Tibial nerve (tissue), 4 donors: ENCODE results near the gene PUSL1. TPM values are rescaled to one million over a fixed set of nuclear protein-coding genes. Genes with fewer than 3 reads are reported as not detected.

Experiments
- DNase-seq, 2 donors: peaks; one replicate each; pipeline ENCODE4 v3.0.0-alpha.2; 2019; ENCODE audit warnings: low spot score in 2 of 2
- H3K27ac ChIP-seq, 4 donors: fragments of 200-600 bp; sonication (generic) in 3 of 4; one replicate each; pipeline ENCODE4 v1.5.1; 2017 to 2019; ENCODE audit warnings: mild to moderate bottlenecking in 1 of 4
- H3K27me3 ChIP-seq, 2 donors: fragments of 200-600 bp; sonication (generic) in 1 of 2; one replicate each; pipeline versions ENCODE4 v1.5.1 to v1.6.0; 2017 to 2019
- H3K36me3 ChIP-seq, 3 donors: fragments of 200-600 bp; sonication (generic); one replicate each; pipeline ENCODE4 v1.5.1; 2018 to 2019
- H3K4me1 ChIP-seq, 4 donors: fragments of 200-600 bp; sonication (generic) in 3 of 4; one replicate each; pipeline ENCODE4 v1.5.1; 2017 to 2019
- H3K4me3 ChIP-seq, 4 donors: fragments of 200-600 bp; sonication (generic) in 3 of 4; one replicate each; pipeline ENCODE4 v1.5.1; 2017 to 2019; ENCODE audit warnings: mild to moderate bottlenecking in 1 of 4, moderate library complexity in 1 of 4
- H3K9me3 ChIP-seq, 4 donors: fragments of 200-600 bp; sonication (generic) in 3 of 4; one replicate each; pipeline ENCODE4 v1.5.1; 2017 to 2019
- EP300 ChIP-seq, 2 donors: sonication (generic); formaldehyde crosslinking; IDR thresholded peaks; one replicate each; pipeline ENCODE4 v1.6.1; 2017; ENCODE audit warnings: antibody characterized with exemption in 2 of 2, mild to moderate bottlenecking in 1 of 2
- POLR2A ChIP-seq, 2 donors: fragments of 450-650 bp; IDR thresholded peaks; one replicate each; pipeline ENCODE4 v1.6.1; 2017; ENCODE audit warnings: antibody characterized with exemption in 2 of 2, mild to moderate bottlenecking in 2 of 2, moderate library complexity in 2 of 2
- WGBS, 2 donors: methylation state at CpG; one replicate each; pipeline ENCODE4 v1.1.5; 2018; 5-methylcytosine and 5-hydroxymethylcytosine counted together
- total RNA-seq, 4 donors: library from RNA; depleted of rRNA; stranded (reverse); fragments of >200 nt; gene quantifications; one replicate each; pipeline ENCODE4 v1.1.0, GENCODE V29; 2016
- TF ChIP-seq, protein P1 (sequence below), 5 experiments: fragments of 200-600 bp in 3 of 5; fragments of 450-650 bp in 2 of 5; sonication (generic) in 3 of 5; IDR thresholded peaks; one replicate each; pipeline ENCODE4 v1.5.1; 2016 to 2019; ENCODE audit warnings: antibody characterized with exemption in 5 of 5, mild to moderate bottlenecking in 3 of 5, moderate library complexity in 2 of 5

The PUSL1 gene
- total RNA-seq, 4 donors from 2014 or later = 17.5 to 22.2 (median 19.7) TPM

DNA sequence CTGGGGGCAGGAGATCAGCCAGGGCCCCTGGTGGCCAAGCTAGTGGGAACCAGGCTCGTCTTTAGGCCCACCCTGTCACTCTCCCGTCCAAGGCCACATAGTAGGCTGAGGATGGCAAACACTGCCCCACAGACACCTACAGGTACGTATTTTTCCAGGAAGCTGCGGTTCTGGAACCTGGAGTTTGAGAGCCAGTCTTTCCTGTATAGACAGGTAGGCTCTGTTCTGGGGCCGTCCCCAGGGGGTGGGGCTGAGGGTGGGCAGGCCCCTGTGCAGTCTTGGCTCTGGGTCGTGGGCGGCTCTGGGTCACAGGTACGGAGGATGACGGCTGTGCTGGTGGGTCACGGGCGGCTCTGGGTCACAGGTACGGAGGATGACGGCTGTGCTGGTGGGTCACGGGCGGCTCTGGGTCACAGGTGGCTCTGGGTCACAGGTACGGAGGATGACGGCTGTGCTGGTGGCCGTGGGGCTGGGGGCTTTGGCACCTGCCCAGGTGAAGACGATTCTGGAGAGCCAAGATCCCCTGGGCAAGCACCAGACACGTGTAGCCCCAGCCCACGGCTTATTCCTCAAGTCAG is 2.2 kb downstream of the PUSL1 start:
- WGBS, 2 donors = 78 to 83% methylated on average over 17 to 21 of the region's 21 CpGs
- peaks cover under 1 to 35% (median 29%) of the 10 kb centered on the region in 4 donors for H3K4me1 ChIP-seq
- no peak overlapping the region for H3K4me3 ChIP-seq
- H3K27ac ChIP-seq = no peak overlapping the region
- H3K36me3 ChIP-seq = peaks cover 0 to 59% (median 5%) of the 10 kb centered on the region in 3 donors
- no peaks in the 10 kb centered on the region for H3K27me3 ChIP-seq
- no peak for DNase-seq
- TF ChIP-seq, protein P1, sequence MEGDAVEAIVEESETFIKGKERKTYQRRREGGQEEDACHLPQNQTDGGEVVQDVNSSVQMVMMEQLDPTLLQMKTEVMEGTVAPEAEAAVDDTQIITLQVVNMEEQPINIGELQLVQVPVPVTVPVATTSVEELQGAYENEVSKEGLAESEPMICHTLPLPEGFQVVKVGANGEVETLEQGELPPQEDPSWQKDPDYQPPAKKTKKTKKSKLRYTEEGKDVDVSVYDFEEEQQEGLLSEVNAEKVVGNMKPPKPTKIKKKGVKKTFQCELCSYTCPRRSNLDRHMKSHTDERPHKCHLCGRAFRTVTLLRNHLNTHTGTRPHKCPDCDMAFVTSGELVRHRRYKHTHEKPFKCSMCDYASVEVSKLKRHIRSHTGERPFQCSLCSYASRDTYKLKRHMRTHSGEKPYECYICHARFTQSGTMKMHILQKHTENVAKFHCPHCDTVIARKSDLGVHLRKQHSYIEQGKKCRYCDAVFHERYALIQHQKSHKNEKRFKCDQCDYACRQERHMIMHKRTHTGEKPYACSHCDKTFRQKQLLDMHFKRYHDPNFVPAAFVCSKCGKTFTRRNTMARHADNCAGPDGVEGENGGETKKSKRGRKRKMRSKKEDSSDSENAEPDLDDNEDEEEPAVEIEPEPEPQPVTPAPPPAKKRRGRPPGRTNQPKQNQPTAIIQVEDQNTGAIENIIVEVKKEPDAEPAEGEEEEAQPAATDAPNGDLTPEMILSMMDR (IDR thresholded peaks at IDR 0.05) = no peak
- no peak for TF ChIP-seq POLR2A (IDR thresholded peaks at IDR 0.05)
- no peak for TF ChIP-seq EP300 (IDR thresholded peaks at IDR 0.05)
- no peaks in the 10 kb centered on the region for H3K9me3 ChIP-seq

DNA sequence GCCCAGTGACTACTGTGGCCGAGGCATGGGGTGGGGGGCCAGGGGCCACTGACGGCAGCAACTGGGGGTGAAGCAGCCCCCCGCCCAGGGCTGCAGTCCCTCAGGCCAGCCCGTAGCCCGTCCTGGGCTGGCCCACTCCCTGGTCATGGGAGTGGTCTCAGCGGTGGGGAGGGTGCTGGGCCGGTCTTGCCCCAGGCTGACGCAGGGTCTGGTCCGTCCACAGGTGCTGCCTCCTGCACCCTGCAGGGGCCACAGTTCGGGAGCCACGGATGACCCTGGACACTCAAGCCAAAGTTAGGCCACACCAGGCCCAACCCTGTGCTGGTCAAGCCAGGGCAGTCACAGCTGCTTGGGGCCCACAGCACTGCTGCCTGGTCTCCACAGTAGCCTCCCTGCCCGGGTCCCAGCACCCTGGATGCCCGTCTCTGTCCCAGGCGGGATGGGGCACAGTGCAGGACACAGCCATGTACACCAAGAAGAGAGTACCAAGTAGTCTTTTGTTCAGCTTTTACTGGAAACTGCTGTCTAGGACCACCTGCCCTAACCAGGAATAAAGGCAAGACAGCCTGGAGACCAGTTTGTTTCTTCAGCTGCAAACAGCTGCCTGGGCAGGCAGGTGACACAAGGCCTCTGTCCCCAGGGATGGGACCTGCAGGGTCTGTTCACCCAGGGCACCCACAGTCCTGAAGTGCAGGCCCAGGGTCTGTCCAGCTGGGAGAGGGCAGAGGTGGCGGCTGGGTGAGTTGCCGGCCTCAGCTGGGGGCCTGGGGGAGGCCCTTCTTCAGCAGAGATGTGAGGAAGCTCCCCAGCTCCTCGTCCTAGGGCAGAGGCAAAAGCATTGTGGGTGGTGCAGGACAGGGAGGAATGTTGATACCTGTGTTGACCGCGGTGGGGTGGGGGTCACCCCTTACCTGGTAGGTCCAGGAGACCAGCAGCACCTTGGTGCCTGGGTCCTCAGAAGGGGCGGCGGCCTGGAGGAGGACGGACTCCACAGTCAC is 3.0 kb downstream of the PUSL1 start:
- no peak for DNase-seq
- no peak overlapping the region for H3K4me3 ChIP-seq
- H3K4me1 ChIP-seq = peaks cover 0 to 26% (median 21%) of the 10 kb centered on the region in 4 donors
- WGBS, 2 donors = 86 to 93% methylated on average over 11 to 15 of the region's 22 CpGs
- no peaks in the 10 kb centered on the region for H3K27me3 ChIP-seq
- H3K9me3 ChIP-seq = no peaks in the 10 kb centered on the region
- TF ChIP-seq, protein P1 (IDR thresholded peaks at IDR 0.05) = no peak
- TF ChIP-seq EP300 (IDR thresholded peaks at IDR 0.05) = no peak
- TF ChIP-seq POLR2A (IDR thresholded peaks at IDR 0.05) = no peak
- peaks cover 0 to 59% (median 5%) of the 10 kb centered on the region in 3 donors for H3K36me3 ChIP-seq
- no peak overlapping the region for H3K27ac ChIP-seq

DNA sequence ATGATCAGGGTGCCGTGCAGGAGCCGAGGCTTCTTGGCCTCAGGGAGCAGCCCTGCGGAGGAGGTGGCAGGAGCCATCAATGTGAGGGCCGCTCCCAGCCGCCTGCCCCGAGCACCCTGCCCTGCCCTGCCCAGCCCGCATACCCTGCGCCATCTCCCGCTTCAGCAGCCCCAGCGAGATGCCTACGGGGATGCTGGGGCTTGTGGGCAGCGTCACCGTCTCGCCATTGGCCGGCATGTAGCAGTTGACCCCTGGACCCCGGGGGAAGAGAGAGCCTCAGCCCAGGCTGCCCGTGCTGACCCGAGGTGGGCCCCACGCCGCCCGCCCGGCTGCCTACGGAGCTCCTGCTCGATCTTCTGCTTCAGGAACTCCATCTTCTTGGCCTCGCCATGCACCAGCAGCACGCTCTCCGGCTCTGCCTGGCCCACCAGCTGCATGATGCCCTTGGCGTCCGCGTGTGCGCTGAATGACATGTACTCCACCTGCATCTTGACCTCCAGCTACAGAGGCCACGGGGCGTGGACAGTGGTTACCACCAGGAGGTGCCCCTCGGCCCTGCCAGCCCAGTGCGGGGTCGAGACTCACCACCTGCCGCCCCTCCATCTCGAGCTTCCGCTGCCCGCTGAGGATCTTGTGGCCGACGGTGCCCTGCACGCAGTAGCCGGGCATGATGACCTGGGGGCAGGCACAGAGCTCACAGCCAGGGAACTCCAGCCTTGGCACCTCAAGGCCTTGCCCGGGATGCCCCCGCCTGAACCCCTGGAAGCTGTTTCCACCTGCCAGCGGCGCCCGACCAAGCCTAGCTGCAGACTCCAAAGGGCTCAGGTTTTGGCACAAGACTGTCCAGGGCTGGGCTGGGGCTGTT is 4.3 kb downstream of the PUSL1 start:
- Histone ChIP-seq H3K4me1 (peaks cover 0 to 24% (median 13%) of the 10 kb centered on the region in 4 donors), H3K9me3 (no peaks in the 10 kb centered on the region), H3K36me3 (peaks cover 0 to 69% (median 5%) of the 10 kb centered on the region in 3 donors), H3K27ac (no peak overlapping the region), H3K27me3 (no peaks in the 10 kb centered on the region), H3K4me3 (no peak overlapping the region)
- TF ChIP-seq, protein P1 (IDR thresholded peaks at IDR 0.05) = no peak
- TF ChIP-seq EP300 (IDR thresholded peaks at IDR 0.05) (no peak), POLR2A (IDR thresholded peaks at IDR 0.05) (no peak)
- 83 to 88% methylated on average over 35 to 39 of the region's 49 CpGs for WGBS, 2 donors
- DNase-seq = no peak

DNA sequence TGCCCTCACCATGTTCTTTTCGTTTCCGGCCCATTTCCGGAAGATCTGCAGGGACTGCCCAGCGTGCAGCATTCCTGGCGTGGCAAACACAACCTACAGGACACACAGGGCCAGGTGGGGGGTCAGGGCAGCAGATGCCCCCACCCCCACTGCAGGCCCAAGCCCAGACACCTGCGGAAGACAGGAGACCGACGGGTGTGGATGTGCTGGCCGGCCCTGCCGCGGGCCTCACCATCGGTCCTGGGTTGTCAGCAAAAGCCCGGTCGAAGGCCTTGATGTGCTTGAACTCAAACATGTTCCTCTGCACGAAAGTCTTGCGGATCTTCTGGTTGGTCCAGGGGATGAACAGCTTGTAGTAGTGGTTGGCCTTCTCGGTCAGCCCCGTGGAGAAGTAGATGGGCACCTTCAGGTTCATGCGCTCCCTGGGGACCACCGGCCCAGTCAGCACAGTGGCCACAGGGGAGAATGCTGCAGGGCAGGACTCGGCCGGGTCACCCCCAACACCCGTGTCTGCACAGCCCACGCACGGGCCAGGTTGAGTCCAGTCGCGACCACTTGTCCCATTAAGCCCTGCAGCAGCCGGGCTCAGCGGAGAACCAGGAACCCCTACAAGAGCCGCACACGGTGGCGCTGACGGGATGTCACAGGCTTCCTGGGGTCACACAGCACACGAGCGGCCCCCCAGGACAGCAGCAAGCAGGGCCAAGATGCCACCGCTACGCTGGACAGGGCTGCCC is 5.3 kb downstream of the PUSL1 start:
- H3K27me3 ChIP-seq = no peaks in the 10 kb centered on the region
- H3K4me3 ChIP-seq = no peak overlapping the region
- 83 to 84% methylated on average over 6 to 27 of the region's 37 CpGs for WGBS, 2 donors
- peaks cover 0 to 32% (median 16%) of the 10 kb centered on the region in 4 donors for H3K4me1 ChIP-seq
- H3K9me3 ChIP-seq = no peaks in the 10 kb centered on the region
- no peak overlapping the region for H3K27ac ChIP-seq
- DNase-seq = no peak
- TF ChIP-seq EP300 (IDR thresholded peaks at IDR 0.05) = no peak
- TF ChIP-seq, protein P1 (IDR thresholded peaks at IDR 0.05) = no peak
- TF ChIP-seq POLR2A (IDR thresholded peaks at IDR 0.05) = no peak
- peaks cover 0 to 79% (median 5%) of the 10 kb centered on the region in 3 donors for H3K36me3 ChIP-seq
